Thoracic aorta (tissue), 2 donors: ENCODE results near the gene ASGR2. TPM values are rescaled to one million over a fixed set of nuclear protein-coding genes. Genes with fewer than 3 reads are reported as not detected.
"Not testable (repeated sequence)": the region's sequence is repeated elsewhere in the genome, so short reads cannot be mapped to it uniquely, and the experiment has no call there.

ENCODE experiments used
- ATAC-seq: fragments of 150-250 bp; one replicate; pipeline ENCODE4 v1.8.0; 2017; ENCODE audit warnings: low read depth; ENCODE audit not compliant: insufficient number of reproducible peaks, low FRiP score
- DNase-seq: peaks from one replicate; pipeline ENCODE4 v3.0.0-alpha.2; 2020; ENCODE audit warnings: low spot score
- H3K27ac ChIP-seq, 2 donors: fragments of 200-600 bp; sonication (generic); 1 replicate in 1 of 2; 2 replicates in 1 of 2; pipeline ENCODE4 v1.5.1; 2016; ENCODE audit warnings: mild to moderate bottlenecking in 2 of 2, moderate library complexity in 2 of 2
- H3K27me3 ChIP-seq: fragments of 200-600 bp; sonication (generic); replicated peaks from 2 replicates; pipeline ENCODE4 v1.6.0; 2016; ENCODE audit warnings: mild to moderate bottlenecking; ENCODE audit not compliant: insufficient read depth
- H3K36me3 ChIP-seq: fragments of 200-600 bp; sonication (generic); one replicate; pipeline ENCODE4 v1.5.1; 2016
- H3K4me1 ChIP-seq, 2 donors: fragments of 200-600 bp; sonication (generic); 1 replicate in 1 of 2; 2 replicates in 1 of 2; pipeline versions ENCODE4 v1.5.1 to v1.6.0; 2016; ENCODE audit warnings: low read depth in 2 of 2, mild to moderate bottlenecking in 1 of 2; ENCODE audit not compliant: control insufficient read depth in 1 of 2
- H3K4me3 ChIP-seq: fragments of 200-600 bp; sonication (generic); 2 replicates; pipeline ENCODE4 v1.5.1; 2016; ENCODE audit warnings: mild to moderate bottlenecking
- H3K9me3 ChIP-seq: fragments of 200-600 bp; sonication (generic); 2 replicates; pipeline ENCODE4 v1.5.1; 2016
- total RNA-seq, 2 donors: library from RNA; depleted of rRNA; stranded (reverse); fragments of >200 nt; gene quantifications; one replicate each; pipeline versions ENCODE4 v1.1.0 to v1.2.3, GENCODE V29; 2016
- TF ChIP-seq, protein P1 (sequence below): fragments of 200-600 bp; sonication (generic); IDR thresholded peaks from one replicate; pipeline ENCODE4 v1.5.1; 2019; ENCODE audit warnings: antibody characterized with exemption

ASGR2 gene
- total RNA-seq, 2 donors from 2014 or later = 1.4 to 8.1 TPM

DNA sequence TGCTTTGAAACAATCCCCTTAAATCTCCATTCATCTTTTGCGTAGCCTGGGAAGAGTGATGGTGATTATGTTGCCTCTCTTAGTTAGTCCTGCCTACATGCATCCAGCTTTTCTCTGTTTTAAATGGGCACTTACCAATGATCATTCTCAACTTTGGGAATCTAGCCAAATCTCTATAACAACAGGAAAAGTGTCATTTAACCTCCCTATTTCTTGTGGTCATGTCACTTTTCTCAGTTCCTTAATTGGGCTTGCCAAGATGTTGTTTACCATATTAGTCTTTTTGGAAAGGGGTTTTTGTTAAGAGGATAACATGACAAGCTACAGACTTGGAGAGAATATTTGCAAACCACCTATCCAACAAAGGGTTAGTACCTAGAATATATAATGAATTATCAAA lies 19.0 kb downstream of the ASGR2 start:
- H3K27me3 ChIP-seq = no peaks in the 10 kb centered on the region
- TF ChIP-seq, protein P1, sequence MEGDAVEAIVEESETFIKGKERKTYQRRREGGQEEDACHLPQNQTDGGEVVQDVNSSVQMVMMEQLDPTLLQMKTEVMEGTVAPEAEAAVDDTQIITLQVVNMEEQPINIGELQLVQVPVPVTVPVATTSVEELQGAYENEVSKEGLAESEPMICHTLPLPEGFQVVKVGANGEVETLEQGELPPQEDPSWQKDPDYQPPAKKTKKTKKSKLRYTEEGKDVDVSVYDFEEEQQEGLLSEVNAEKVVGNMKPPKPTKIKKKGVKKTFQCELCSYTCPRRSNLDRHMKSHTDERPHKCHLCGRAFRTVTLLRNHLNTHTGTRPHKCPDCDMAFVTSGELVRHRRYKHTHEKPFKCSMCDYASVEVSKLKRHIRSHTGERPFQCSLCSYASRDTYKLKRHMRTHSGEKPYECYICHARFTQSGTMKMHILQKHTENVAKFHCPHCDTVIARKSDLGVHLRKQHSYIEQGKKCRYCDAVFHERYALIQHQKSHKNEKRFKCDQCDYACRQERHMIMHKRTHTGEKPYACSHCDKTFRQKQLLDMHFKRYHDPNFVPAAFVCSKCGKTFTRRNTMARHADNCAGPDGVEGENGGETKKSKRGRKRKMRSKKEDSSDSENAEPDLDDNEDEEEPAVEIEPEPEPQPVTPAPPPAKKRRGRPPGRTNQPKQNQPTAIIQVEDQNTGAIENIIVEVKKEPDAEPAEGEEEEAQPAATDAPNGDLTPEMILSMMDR = no peak
- H3K4me1 ChIP-seq = no peaks in the 10 kb centered on the region
- no peak for DNase-seq
- H3K36me3 ChIP-seq = no peaks in the 10 kb centered on the region
- no peak overlapping the region for H3K4me3 ChIP-seq
- no peaks in the 10 kb centered on the region for H3K9me3 ChIP-seq
- H3K27ac ChIP-seq = no peak overlapping the region
- ATAC-seq = no peak

- H3K4me1 ChIP-seq = no peaks in the 10 kb centered on the region
- no peaks in the 10 kb centered on the region for H3K27me3 ChIP-seq
- H3K4me3 ChIP-seq = no peak overlapping the region
- TF ChIP-seq, protein P1 = no peak
- DNase-seq (no peak), ATAC-seq (no peak)
- H3K27ac ChIP-seq = no peak overlapping the region
- H3K36me3 ChIP-seq = no peaks in the 10 kb centered on the region
- H3K9me3 ChIP-seq = no peaks in the 10 kb centered on the region
Measured at GRCh38 chr17:7094652-7095019, 20.0 kb downstream of the ASGR2 start.

- not testable (repeated sequence) for ATAC-seq, H3K9me3 ChIP-seq, H3K27me3 ChIP-seq, H3K4me3 ChIP-seq, H3K27ac ChIP-seq, DNase-seq, H3K4me1 ChIP-seq, H3K36me3 ChIP-seq
Measured at GRCh38 chr17:7091311-7092005, 23.2 kb downstream of the ASGR2 start.

GRCh38 chr17:7089570-7089969 lies 25.1 kb downstream of the ASGR2 start:
- H3K27ac ChIP-seq, H3K4me1 ChIP-seq, H3K27me3 ChIP-seq, ATAC-seq, H3K4me3 ChIP-seq, H3K9me3 ChIP-seq, DNase-seq, H3K36me3 ChIP-seq: not testable (repeated sequence)

GRCh38 chr17:7088442-7088841 lies 26.2 kb downstream of the ASGR2 start:
- not testable (repeated sequence) for H3K27ac ChIP-seq, H3K4me1 ChIP-seq, H3K9me3 ChIP-seq, H3K27me3 ChIP-seq, DNase-seq, ATAC-seq, H3K4me3 ChIP-seq, H3K36me3 ChIP-seq

- Histone ChIP-seq H3K9me3 (no peaks in the 10 kb centered on the region), H3K4me1 (no peaks in the 10 kb centered on the region), H3K27ac (no peak overlapping the region), H3K27me3 (no peaks in the 10 kb centered on the region), H3K36me3 (no peaks in the 10 kb centered on the region), H3K4me3 (no peak overlapping the region)
- DNase-seq (no peak), ATAC-seq (no peak)
- TF ChIP-seq, protein P1 = no peak
Measured at GRCh38 chr17:7084088-7084487, 30.5 kb downstream of the ASGR2 start.

- Histone ChIP-seq H3K4me3 (no peak overlapping the region), H3K4me1 (no peaks in the 10 kb centered on the region), H3K27me3 (no peaks in the 10 kb centered on the region), H3K36me3 (no peaks in the 10 kb centered on the region), H3K9me3 (no peaks in the 10 kb centered on the region), H3K27ac (no peak overlapping the region)
- DNase-seq (no peak), ATAC-seq (no peak)
- TF ChIP-seq, protein P1 = no peak
Measured at GRCh38 chr17:7083592-7083991, 31.0 kb downstream of the ASGR2 start.
